GM20000 (cell line): ENCODE measurements around the gene GRK1.

Source experiments
- DNase-seq: peaks from one replicate; pipeline ENCODE4 v3.0.0; 2012; ENCODE audit warnings: low spot score
- CTCF ChIP-seq: IDR thresholded peaks from 2 replicates; pipeline ENCODE4 v1.5.1; 2012; ENCODE audit warnings: mild to moderate bottlenecking, control low read depth; ENCODE audit errors: extremely low read depth, missing control alignments

GRK1 gene

GRCh38 chr13:113768018-113768905, 101.2 kb downstream of the GRK1 start:
- DNase-seq, result no peak
- TF ChIP-seq CTCF, result no peak

- DNase-seq, result no peak
- TF ChIP-seq CTCF, result no peak
These were observed 102.1 kb downstream of the GRK1 start for GRCh38 chr13:113769106-113769505.

- no peak for TF ChIP-seq CTCF
- no peak for DNase-seq
These were observed 102.9 kb downstream of the GRK1 start for GRCh38 chr13:113769881-113770280.

- DNase-seq, result no peak
- no peak for TF ChIP-seq CTCF
These were observed 103.4 kb downstream of the GRK1 start for GRCh38 chr13:113770441-113770840.

GRCh38 chr13:113770937-113771336, 103.9 kb downstream of the GRK1 start:
- DNase-seq, result no peak

GRCh38 chr13:113771709-113772331, 104.8 kb downstream of the GRK1 start:
- no peak for TF ChIP-seq CTCF
- DNase-seq, result no peak

More at GRCh38 chr13:113770937-113771336, 103.9 kb downstream of the GRK1 start:
- TF ChIP-seq CTCF, result no peak

GRCh38 chr13:113774177-113775107, 107.4 kb downstream of the GRK1 start:
- no peak for DNase-seq

More at GRCh38 chr13:113774177-113775107, 107.4 kb downstream of the GRK1 start:
- TF ChIP-seq CTCF, result no peak
